Muscle layer of duodenum (tissue), 2 donors: Measurements from ENCODE around the gene B3GALNT1.

ENCODE experiments used
- H3K27ac ChIP-seq: one replicate; pipeline ENCODE4 v1.7.0; 2013; ENCODE audit warnings: mild to moderate bottlenecking, low read length
- H3K27me3 ChIP-seq: one replicate; pipeline ENCODE4 v1.7.0; 2013; ENCODE audit warnings: low read depth, mild to moderate bottlenecking, control low read depth, low read length
- H3K36me3 ChIP-seq, 2 donors: one replicate each; pipeline ENCODE4 v1.7.0; 2013; ENCODE audit warnings: low read length in 2 of 2, control low read depth in 1 of 2, mild to moderate bottlenecking in 1 of 2; ENCODE audit not compliant: insufficient read depth in 2 of 2, control insufficient read depth in 1 of 2
- H3K4me1 ChIP-seq, 2 donors: one replicate each; pipeline ENCODE4 v1.7.0; 2013; ENCODE audit warnings: low read length in 2 of 2, mild to moderate bottlenecking in 2 of 2, control low read depth in 1 of 2, moderate library complexity in 1 of 2; ENCODE audit not compliant: insufficient read depth in 2 of 2, control insufficient read depth in 1 of 2
- H3K4me3 ChIP-seq, 2 donors: one replicate each; pipeline ENCODE4 v1.7.0; 2013; ENCODE audit warnings: low read length in 2 of 2, low read depth in 1 of 2, mild to moderate bottlenecking in 1 of 2
- H3K9me3 ChIP-seq, 2 donors: one replicate each; pipeline ENCODE4 v1.7.0; 2013; ENCODE audit warnings: low read length in 2 of 2, control low read depth in 1 of 2, mild to moderate bottlenecking in 1 of 2; ENCODE audit not compliant: control insufficient read depth in 1 of 2
- donor health status: healthy.

Gene B3GALNT1, protein sequence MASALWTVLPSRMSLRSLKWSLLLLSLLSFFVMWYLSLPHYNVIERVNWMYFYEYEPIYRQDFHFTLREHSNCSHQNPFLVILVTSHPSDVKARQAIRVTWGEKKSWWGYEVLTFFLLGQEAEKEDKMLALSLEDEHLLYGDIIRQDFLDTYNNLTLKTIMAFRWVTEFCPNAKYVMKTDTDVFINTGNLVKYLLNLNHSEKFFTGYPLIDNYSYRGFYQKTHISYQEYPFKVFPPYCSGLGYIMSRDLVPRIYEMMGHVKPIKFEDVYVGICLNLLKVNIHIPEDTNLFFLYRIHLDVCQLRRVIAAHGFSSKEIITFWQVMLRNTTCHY

GRCh38 chr3:161104561-161105551 lies at the start of gene B3GALNT1:
B3GALNT1 (minus strand) TSS chr3:161105349; CDS start chr3:161086754, 18,595 bp downstream.
- Histone ChIP-seq H3K4me3 (peak within 1 kb of the TSS; percentile 75 to 83), H3K27me3 (no peaks in the 10 kb centered on the region), H3K27ac (peak within 1 kb of the TSS; percentile 41), H3K4me1 (no peaks in the 10 kb centered on the region), H3K36me3 (peaks cover 11 to 15% of the 10 kb centered on the region in 2 donors), H3K9me3 (no peaks in the 10 kb centered on the region)

GRCh38 chr3:161153480-161153879 lies 48.3 kb upstream of the B3GALNT1 start:
- no peaks in the 10 kb centered on the region for H3K4me1 ChIP-seq
- H3K4me3 ChIP-seq, result no peak overlapping the region
- no peaks in the 10 kb centered on the region for H3K27me3 ChIP-seq
- H3K36me3 ChIP-seq, result no peaks in the 10 kb centered on the region
- no peak overlapping the region for H3K27ac ChIP-seq
- no peaks in the 10 kb centered on the region for H3K9me3 ChIP-seq

GRCh38 chr3:161150001-161150525 lies 44.9 kb upstream of the B3GALNT1 start:
- H3K9me3 ChIP-seq, result no peaks in the 10 kb centered on the region
- no peaks in the 10 kb centered on the region for H3K36me3 ChIP-seq
- H3K27ac ChIP-seq, result no peak overlapping the region
- no peaks in the 10 kb centered on the region for H3K4me1 ChIP-seq
- no peaks in the 10 kb centered on the region for H3K27me3 ChIP-seq
- no peak overlapping the region for H3K4me3 ChIP-seq

DNA sequence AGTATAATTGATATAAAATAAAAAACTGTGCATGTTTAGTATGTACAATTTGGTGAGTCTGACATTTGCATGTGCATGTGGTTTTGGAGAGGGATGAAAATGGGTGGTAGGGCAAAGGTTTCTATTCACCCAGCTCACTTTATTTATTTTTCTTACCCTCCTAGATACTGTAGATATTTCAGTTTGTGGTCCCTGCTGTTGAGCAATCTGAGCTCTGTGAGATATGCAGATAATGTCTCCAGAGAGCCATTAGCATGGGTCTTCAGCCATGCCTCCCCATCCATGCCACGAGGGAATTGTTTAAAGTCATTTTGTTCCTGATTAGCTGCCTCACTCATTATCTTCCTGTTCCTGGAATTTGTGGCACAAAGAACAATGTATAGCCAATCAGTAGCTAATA lies 44.4 kb upstream of the B3GALNT1 start:
- no peak overlapping the region for H3K27ac ChIP-seq
- H3K27me3 ChIP-seq, result no peaks in the 10 kb centered on the region

GRCh38 chr3:161148832-161149475 lies 43.8 kb upstream of the B3GALNT1 start:
- H3K4me1 ChIP-seq, result no peaks in the 10 kb centered on the region
- H3K27ac ChIP-seq, result no peak overlapping the region
- no peaks in the 10 kb centered on the region for H3K36me3 ChIP-seq
- no peak overlapping the region for H3K4me3 ChIP-seq
- no peaks in the 10 kb centered on the region for H3K9me3 ChIP-seq
- H3K27me3 ChIP-seq, result no peaks in the 10 kb centered on the region

More for the DNA sequence above, 44.4 kb upstream of the B3GALNT1 start:
- Histone ChIP-seq H3K36me3 (no peaks in the 10 kb centered on the region), H3K9me3 (no peaks in the 10 kb centered on the region), H3K4me3 (no peak overlapping the region), H3K4me1 (no peaks in the 10 kb centered on the region)

DNA sequence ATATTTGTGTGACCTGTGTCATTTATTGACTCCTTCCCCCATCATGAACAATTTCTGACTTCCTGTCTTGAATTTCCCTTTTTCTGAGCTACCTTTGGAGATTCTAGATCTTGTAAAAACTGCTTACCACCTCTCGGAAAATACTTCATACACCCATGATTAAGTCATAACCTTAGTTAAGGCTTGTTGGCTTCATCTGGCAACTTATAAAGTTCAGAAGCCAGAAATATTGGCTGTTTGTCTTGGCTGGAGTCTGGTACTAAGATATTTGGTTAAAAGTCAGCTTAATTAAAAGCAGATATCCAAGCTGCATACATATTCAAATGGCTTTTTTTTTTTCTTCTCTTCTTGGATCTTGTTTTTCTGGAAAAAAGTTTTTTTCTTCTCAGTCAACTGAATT lies 37.3 kb upstream of the B3GALNT1 start:
- no peaks in the 10 kb centered on the region for H3K36me3 ChIP-seq
- H3K4me3 ChIP-seq, result no peak overlapping the region
- no peaks in the 10 kb centered on the region for H3K9me3 ChIP-seq
- no peak overlapping the region for H3K27ac ChIP-seq
- no peaks in the 10 kb centered on the region for H3K4me1 ChIP-seq
- no peaks in the 10 kb centered on the region for H3K27me3 ChIP-seq

- Histone ChIP-seq H3K4me1 (no peaks in the 10 kb centered on the region), H3K9me3 (no peaks in the 10 kb centered on the region), H3K27me3 (no peaks in the 10 kb centered on the region), H3K4me3 (no peak overlapping the region), H3K27ac (no peak overlapping the region), H3K36me3 (no peaks in the 10 kb centered on the region)
Measured at GRCh38 chr3:161139686-161140085, 34.5 kb upstream of the B3GALNT1 start.

GRCh38 chr3:161137260-161137659 lies 32.1 kb upstream of the B3GALNT1 start:
- H3K4me1 ChIP-seq, result no peaks in the 10 kb centered on the region
- H3K9me3 ChIP-seq, result no peaks in the 10 kb centered on the region
- no peaks in the 10 kb centered on the region for H3K27me3 ChIP-seq
- H3K36me3 ChIP-seq, result no peaks in the 10 kb centered on the region
- no peak overlapping the region for H3K27ac ChIP-seq
- no peak overlapping the region for H3K4me3 ChIP-seq

DNA sequence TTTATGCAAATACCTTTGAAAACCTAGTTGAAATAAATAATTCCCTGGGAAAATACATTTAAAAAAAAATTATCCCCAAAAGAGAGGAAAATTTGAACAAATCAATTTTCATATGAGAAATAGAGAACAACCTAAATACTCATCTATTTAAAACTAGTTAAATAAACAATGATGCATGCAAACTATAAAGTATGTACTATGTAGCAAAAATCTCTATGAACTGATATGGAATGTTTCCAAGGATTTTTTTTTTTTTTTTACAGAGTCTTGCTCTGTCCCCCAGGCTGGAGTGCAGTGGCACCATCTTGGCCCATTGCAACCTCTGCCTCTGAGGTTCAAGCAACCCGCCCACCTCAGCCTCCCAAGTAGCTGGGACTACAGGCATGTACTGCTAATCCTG lies 27.2 kb upstream of the B3GALNT1 start:
- no peaks in the 10 kb centered on the region for H3K36me3 ChIP-seq
- no peaks in the 10 kb centered on the region for H3K4me1 ChIP-seq
- peaks cover 0 to 4% of the 10 kb centered on the region in 2 donors for H3K9me3 ChIP-seq
- H3K4me3 ChIP-seq, result no peak overlapping the region
- no peaks in the 10 kb centered on the region for H3K27me3 ChIP-seq
- H3K27ac ChIP-seq, result no peak overlapping the region

GRCh38 chr3:161126495-161126894 lies 21.3 kb upstream of the B3GALNT1 start:
- no peaks in the 10 kb centered on the region for H3K27me3 ChIP-seq
- peaks cover 7 to 25% of the 10 kb centered on the region in 2 donors for H3K9me3 ChIP-seq
- no peaks in the 10 kb centered on the region for H3K4me1 ChIP-seq
- H3K36me3 ChIP-seq, result no peaks in the 10 kb centered on the region
- H3K4me3 ChIP-seq, result no peak overlapping the region
- no peak overlapping the region for H3K27ac ChIP-seq

DNA sequence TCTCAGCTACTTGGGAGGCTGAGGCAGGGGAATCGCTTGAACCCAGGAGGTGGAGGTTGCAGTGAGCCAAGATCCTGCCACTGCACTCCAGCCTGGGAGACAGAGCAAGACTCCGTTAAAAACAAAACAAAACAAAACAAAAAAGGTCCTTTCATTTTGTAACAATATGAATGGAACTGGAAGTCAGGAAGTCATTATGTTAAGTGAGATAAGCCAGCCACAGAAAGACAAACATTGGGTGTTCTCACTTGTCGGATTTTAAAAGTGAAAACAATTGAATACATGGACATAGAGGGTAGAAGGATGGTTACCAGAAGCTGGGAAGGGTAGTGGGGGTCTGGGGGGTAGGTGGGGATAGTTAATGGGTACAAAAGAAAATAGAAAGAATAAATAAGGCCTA lies 12.5 kb upstream of the B3GALNT1 start:
- Histone ChIP-seq H3K36me3 (no peaks in the 10 kb centered on the region), H3K27ac (no peak overlapping the region), H3K27me3 (no peaks in the 10 kb centered on the region), H3K4me3 (no peak overlapping the region), H3K4me1 (no peaks in the 10 kb centered on the region), H3K9me3 (peaks cover 0 to 30% of the 10 kb centered on the region in 2 donors)
